ENCODE results near the gene HIGD1C. TPM values are rescaled to one million over a fixed set of nuclear protein-coding genes. Genes with fewer than 3 reads are reported as not detected.
"Not testable (repeated sequence)": the region's sequence is repeated elsewhere in the genome, so short reads cannot be mapped to it uniquely, and the experiment has no call there.

HIGD1C gene
- total RNA-seq, 1 experiment from 2014 or later = not detected

GRCh38 chr12:50933459-50934124, 18.8 kb upstream of the HIGD1C start:
- DNase-seq (ENCODE audit: low spot score) = no peak

GRCh38 chr12:50934371-50934851, 17.9 kb upstream of the HIGD1C start:
- DNase-seq (ENCODE audit: low spot score) = no peak

GRCh38 chr12:50934981-50935807, 17.1 kb upstream of the HIGD1C start:
- no peak for DNase-seq (ENCODE audit: low spot score)

- DNase-seq (ENCODE audit: low spot score) = no peak
Observed at GRCh38 chr12:50936821-50937530, 15.4 kb upstream of the HIGD1C start.

DNA sequence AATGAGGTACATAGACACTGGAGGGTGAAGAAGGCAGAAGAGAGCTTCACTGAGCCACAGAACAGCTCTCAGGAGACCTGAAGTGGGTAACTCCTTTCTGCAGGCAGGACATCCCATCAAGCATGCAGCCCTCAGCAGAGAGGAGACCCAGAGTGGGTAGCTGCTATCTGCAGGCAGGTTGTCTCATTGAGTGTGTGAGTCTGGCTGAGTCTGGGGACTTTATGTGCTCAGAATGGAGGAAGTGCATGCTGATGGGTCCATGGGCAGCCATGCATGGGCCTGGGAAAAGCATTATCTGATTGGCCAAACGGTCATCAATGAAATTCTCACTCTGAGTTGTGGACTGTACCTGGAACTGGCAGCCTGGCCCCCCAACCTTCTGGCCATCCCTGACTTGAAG, 14.7 kb upstream of the HIGD1C start:
- DNase-seq (ENCODE audit: low spot score) = no peak

DNA sequence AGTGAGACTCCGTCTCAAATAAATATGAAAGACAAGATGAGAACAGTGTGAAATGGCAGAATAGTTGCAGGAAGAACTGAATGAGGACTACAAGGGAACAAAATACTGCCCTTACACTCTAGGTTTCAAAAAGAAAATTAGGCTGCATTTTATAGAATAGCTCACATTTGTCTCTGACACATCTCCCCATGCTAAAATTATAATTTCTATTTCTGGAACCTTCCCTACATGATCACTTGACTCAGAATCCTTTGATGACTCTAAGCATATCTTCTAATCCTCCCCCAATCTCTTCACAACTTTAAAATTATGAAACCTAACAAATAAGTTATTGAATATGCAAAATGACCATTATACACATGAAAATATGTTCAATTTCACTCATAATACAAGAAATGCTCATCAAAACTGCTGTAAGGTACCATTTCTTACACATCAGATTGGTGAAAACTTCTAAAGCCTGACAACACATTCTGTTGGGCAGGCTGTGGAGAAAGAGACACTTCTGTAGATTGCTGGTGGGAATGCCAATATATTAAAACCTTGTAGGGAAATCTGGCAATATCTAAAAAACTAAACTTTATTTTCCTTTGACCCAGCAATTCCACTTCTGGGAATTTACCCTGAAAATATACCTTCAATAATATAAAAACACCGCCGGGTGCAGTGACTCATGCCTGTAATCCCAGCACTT, 4.3 kb upstream of the HIGD1C start:
- no peak for DNase-seq (ENCODE audit: low spot score)

- no peak for DNase-seq (ENCODE audit: low spot score)
Observed at GRCh38 chr12:50948798-50949197, 3.5 kb upstream of the HIGD1C start.

DNA sequence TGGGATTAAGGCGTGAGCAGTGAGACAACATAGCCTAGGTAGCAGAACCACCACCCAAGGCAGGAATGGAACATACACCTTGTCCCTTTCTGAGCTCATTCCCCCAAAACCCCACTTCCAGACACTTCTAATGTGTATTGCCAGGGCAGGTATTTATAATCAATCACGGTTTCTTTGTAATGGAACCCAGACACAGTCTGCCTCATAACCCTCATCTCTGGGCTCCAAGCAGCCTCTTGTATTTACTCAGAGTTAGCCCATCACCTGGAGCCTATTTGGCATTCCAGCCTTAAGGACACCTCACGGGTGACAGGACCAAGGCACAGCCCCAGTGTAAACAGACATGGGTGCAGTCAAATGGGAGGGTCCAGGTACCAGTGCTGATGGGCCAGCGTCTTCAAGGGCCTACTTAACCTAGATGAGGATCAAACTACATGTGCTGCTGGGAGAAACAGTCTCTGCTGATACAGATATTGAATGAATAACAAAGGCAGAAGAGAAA, 2.5 kb upstream of the HIGD1C start:
- DNase-seq (ENCODE audit: low spot score) = no peak

- no peak for DNase-seq (ENCODE audit: low spot score)
Observed at GRCh38 chr12:50951112-50951511, 1.2 kb upstream of the HIGD1C start.

DNA sequence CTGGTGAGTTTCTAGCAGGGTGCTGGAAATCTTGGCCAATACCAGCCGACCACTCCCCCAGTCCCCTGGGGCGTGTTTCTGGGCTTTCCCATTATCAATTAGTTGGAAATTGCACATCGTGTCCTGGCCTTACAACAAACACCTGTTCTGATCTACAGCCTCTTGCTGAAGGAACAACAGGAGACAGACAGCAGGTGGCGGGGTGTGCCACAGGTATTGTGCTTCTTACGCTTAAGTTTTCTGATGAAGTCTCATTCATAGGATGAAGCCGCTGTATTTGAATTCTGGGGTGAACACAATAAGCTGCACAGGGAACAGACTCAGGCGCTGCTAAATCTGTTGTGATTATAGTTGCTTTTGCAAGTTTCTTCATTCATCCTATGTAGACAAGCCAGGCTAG, 703 bp downstream of the HIGD1C start:
- DNase-seq (ENCODE audit: low spot score) = peak; percentile 36

DNA sequence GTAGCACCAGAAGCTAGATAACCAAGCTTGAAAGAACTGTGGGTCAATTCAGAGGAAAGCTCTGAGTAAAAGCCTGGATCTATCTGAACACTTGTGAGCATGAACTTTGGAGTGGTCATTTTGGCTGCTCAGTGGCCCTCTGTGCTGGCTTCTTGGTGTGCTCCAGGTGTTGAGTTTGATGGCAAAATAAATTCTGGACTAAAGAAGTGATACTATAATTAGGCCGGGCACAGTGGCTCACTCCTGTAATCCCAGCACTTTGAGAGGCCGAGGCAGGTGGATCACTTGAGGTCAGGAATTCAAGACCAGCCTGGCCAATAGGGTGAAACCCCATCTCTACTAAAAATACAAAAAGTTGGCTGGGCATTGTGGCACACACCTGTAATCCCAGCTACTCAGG, 2.4 kb downstream of the HIGD1C start:
- DNase-seq (ENCODE audit: low spot score) = not testable (repeated sequence)

DNA sequence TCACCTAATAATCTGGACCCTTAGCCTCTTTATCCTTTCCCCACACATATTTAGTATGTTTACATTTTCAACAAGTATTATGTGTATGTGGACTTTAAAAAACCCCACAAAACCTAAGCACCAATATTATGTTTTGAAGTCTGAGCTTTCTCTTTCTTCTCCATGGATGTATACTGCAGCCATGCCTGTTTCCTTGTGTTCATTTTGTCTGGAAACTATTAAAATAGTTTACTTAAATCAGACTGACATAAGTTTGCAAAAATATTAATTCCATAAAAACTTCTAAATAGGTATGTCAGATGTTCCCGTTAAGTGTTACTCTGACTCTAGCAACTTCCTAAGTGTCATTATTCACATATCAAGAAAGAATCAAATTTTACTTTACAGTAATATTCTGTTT, 2.9 kb downstream of the HIGD1C start:
- DNase-seq (ENCODE audit: low spot score) = no peak

GRCh38 chr12:50955697-50956096, 3.4 kb downstream of the HIGD1C start:
- DNase-seq (ENCODE audit: low spot score) = no peak

GRCh38 chr12:50960130-50960529, 7.8 kb downstream of the HIGD1C start:
- DNase-seq (ENCODE audit: low spot score) = no peak

DNA sequence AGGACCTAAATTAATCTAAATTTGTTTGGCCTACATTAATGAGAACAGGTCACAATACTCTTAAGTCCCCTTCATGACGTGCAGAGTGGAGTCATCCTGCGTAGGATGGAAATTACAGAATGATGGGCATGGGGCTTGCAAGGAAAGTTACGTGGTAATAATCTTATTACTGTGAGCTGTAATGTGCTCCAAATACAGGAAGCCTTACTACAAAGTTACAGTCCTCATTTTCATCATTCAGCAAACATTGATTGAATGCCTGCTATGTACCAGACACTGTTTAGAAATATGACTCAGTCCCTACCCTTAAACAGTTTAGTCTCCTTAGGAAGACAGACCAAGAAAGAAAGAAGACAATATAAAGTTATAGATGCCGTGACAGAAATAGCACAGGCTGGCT, 9.4 kb downstream of the HIGD1C start:
- no peak for DNase-seq (ENCODE audit: low spot score)

DNA sequence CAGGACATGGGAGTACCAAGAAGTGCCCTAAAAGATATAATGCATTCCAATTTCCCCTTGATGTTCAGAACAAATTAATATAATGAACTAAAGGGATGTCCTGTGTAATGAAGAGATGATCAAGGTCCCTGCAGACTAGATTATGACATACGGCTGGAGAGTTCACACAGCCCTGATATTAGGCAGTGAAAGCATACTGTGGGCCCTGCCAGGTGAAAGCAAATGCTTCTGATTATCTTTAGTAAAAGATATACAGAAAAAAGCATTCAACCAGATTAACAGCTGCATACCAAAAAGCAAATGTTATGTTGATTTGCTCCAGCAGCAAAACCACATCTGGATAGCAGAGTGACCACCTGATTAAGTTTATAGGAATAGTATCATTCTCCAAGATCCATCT, 12.1 kb downstream of the HIGD1C start:
- no peak for DNase-seq (ENCODE audit: low spot score)

DNA sequence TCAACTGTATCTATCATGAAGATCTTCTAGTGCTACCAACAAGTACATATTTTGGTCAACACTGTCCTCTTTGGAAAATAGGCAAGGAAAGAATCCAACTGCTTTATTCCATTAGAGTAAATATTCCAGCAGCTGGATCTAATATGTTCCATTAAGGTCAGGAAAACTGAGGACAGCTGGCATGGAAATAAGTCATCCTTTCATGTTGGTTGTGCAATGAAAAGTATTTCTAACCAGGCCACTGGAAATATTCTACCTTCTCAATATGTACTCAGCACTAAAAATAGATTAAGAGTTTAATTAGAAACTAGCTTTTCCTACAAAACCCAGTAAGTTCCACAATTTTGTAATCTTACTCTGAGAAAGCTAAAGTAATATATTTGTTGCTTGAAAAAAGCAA, 19.6 kb downstream of the HIGD1C start:
- no peak for DNase-seq (ENCODE audit: low spot score)

GRCh38 chr12:50979369-50980052, 27.2 kb downstream of the HIGD1C start:
- no peak for DNase-seq (ENCODE audit: low spot score)

DNA sequence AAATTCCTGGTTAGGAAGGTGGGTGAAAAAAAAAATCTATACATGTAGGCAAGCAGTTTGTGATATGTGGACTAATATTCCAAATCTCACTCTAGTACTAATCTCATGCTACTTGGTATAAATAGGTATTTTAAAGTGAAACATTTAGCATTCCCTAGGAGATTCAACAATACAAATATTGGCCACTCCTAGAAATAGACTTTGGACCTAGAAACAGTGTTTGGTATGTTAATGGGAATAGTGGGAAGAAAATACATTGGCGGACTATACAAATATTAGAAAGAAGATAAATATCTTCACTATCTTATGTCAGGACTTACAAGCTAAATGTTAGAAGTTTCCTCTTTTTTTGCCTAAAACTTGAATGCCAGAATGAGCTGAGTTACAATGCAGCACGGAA, 28.2 kb downstream of the HIGD1C start:
- DNase-seq (ENCODE audit: low spot score) = peak; percentile 36

DNA sequence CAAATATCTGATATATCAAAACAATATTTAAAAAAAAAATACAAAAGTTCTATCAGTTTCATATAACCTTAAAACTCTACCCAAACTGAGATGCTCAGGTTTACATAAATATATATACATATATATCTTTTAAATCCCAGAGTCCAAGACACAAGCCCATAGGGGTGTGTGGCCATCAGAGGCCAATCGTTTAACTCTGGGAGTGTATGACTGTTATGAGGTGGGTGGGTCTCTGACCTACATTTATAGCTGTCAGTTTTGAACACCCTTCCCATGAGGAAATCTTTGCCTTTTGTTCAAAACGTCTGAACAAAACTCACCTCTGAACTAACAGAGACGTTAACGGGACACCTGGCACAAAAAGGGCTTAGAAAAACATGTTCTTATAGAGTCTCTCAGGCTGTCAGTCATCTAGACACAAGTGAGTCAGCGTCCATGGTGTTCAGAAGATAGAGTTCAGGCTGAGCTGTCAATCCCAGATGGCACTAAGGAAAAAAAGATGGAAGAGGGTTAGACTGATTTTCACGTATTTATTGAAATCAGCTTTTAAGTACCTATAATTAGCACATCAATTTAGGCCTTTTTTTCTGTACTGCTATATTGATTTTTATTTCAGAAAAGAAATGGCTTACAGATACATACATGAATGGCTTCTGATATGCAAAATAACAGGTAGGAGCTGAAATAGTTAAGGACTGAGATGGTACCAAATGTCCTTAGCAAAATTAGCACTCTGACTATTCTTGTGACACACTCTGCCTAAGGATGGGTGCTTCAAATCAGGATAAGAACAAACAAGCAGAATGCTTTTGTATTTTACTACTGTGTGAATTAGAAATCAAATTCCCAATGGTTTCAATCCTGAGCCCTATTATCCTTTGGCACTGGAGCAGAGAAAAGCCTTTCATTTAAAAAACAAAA, 29.2 kb downstream of the HIGD1C start:
- peak; percentile 13 for DNase-seq (ENCODE audit: low spot score)

Measured in HT-29 (cell line).